Choroid plexus epithelial cell (primary cell): Measurements from ENCODE around the gene MAPK9.

Experiments
- DNase-seq: peaks from one replicate; pipeline ENCODE4 v3.0.0-alpha.2; 2010; ENCODE audit warnings: low read depth
- H3K4me3 ChIP-seq: 2 replicates; pipeline ENCODE4 v1.5.1; 2011; ENCODE audit warnings: low read depth, mild to moderate bottlenecking, control low read depth, low read length, moderate library complexity
- CTCF ChIP-seq: conservative IDR thresholded peaks from 2 replicates; pipeline ENCODE4 v1.5.1; 2011; ENCODE audit warnings: low read depth, mild to moderate bottlenecking, control low read depth, inconsistent platforms, low read length, moderate library complexity

Gene MAPK9

GRCh38 chr5:180331647-180331950 lies 39.7 kb upstream of the MAPK9 start:
- no peak for TF ChIP-seq CTCF
- peak; percentile 57 for DNase-seq
- no peak overlapping the region for H3K4me3 ChIP-seq

- H3K4me3 ChIP-seq, result no peak overlapping the region
- TF ChIP-seq CTCF, result no peak
- peak; percentile 93 for DNase-seq
Measured at GRCh38 chr5:180330810-180331646, 39.1 kb upstream of the MAPK9 start.

GRCh38 chr5:180330270-180330648 lies 38.4 kb upstream of the MAPK9 start:
- DNase-seq, result no peak
- no peak for TF ChIP-seq CTCF
- H3K4me3 ChIP-seq, result no peak overlapping the region

DNA sequence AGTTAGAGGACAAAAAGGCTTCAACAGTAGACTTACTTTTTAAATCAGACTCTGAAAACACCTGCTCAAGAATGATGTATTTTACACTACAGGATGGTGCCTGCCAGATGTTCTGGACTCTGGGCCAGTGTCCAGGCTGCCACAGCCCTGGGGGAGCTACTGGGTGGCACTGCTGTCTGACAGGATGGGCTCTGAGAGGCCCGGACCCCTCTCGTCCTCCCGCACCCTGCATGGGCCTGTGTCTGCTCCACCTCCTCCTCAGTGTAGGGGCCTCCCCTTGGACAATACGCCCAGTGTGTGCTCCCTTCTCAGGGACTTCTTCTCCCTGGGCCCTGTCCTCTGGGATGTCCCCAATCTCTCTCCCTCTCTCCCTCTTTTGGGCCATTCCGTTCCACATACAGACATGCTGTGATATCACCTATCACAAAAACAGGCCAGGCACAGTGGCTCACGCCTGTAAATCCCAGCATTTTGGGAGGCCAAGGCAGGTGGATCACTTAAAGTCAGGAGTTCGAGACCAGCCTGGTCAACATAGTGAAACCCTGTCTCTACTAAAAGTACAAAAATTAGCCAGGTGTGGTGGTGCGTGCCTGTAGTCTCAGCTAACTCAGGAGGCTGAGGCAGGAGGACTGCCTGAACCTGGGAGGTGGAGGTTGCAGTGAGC lies 37.9 kb upstream of the MAPK9 start:
- no peak for TF ChIP-seq CTCF
- DNase-seq, result no peak
- H3K4me3 ChIP-seq, result no peak overlapping the region

DNA sequence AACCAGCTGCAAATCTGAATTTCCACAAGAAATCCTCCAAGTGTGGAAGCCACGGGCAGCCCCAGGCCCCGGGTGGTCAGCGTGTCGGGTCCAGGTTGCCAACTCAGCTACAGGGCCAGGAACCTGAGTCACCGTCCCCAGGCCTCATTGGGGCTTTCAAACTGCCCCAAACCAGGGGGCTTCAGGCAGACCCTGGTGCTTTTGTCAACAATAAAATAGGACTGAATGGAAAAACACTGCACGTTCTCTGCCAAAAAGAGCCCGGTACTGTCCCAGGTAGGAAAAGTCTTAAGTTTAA lies 37.2 kb upstream of the MAPK9 start:
- no peak for TF ChIP-seq CTCF
- no peak for DNase-seq
- no peak overlapping the region for H3K4me3 ChIP-seq

- DNase-seq, result peak; percentile 83
- peak; percentile 85 for TF ChIP-seq CTCF
Measured at GRCh38 chr5:180328296-180329137, 36.6 kb upstream of the MAPK9 start.

More at GRCh38 chr5:180328296-180329137, 36.6 kb upstream of the MAPK9 start:
- no peak overlapping the region for H3K4me3 ChIP-seq
